HepG2 (cell line): ENCODE data around the gene LMOD1.

ENCODE experiments used
- CREB1 ChIP-seq, 2 experiments: fragments of 450-650 bp in 1 of 2; IDR thresholded peaks; 2 replicates each; pipeline ENCODE4 v1.6.1; 2016 to 2017; ENCODE audit warnings: control low read depth in 1 of 2, mild to moderate bottlenecking in 1 of 2, missing compliant biosample characterization in 1 of 2, missing genetic modification characterization in 1 of 2
- DPF2 ChIP-seq: sonication (generic); formaldehyde crosslinking; IDR thresholded peaks from 2 replicates; pipeline ENCODE4 v1.4.0; 2020; ENCODE audit warnings: mild to moderate bottlenecking, low read depth, missing genetic modification reagents, borderline replicate concordance
- EZH2 ChIP-seq: conservative IDR thresholded peaks from 2 replicates; pipeline ENCODE4 v1.6.1; 2012; ENCODE audit warnings: mild to moderate bottlenecking, low read depth, low read length, moderate library complexity
- NFRKB ChIP-seq: fragments of 450-650 bp; IDR thresholded peaks from 2 replicates; pipeline ENCODE4 v1.6.1; 2017
- SMC3 ChIP-seq: IDR thresholded peaks from 2 replicates; pipeline ENCODE4 v1.6.1; 2011; ENCODE audit warnings: low read length, improper control_type of control experiment
- TEF ChIP-seq: sonication (generic); formaldehyde crosslinking; IDR thresholded peaks from 2 replicates; pipeline ENCODE4 v1.5.0; 2020; ENCODE audit warnings: missing genetic modification reagents
- TP53 ChIP-seq: sonication (generic); formaldehyde crosslinking; conservative IDR thresholded peaks from 2 replicates; pipeline ENCODE4 v1.4.0; 2020; ENCODE audit warnings: missing genetic modification reagents
- ZNF292 ChIP-seq: sonication (generic); formaldehyde crosslinking; IDR thresholded peaks from 2 replicates; pipeline ENCODE4 v1.8.1; 2022; ENCODE audit warnings: mild to moderate bottlenecking, low read depth, missing genetic modification reagents, borderline replicate concordance
- ZNF468 ChIP-seq: sonication (generic); formaldehyde crosslinking; IDR thresholded peaks from 2 replicates; pipeline ENCODE4 v1.8.0; 2022; ENCODE audit warnings: mild to moderate bottlenecking, moderate library complexity, missing genetic modification reagents
- ZNF788 ChIP-seq: sonication (generic); formaldehyde crosslinking; IDR thresholded peaks from 2 replicates; pipeline ENCODE4 v1.5.0; 2020; ENCODE audit warnings: mild to moderate bottlenecking, missing genetic modification reagents, borderline replicate concordance
- ZNF841 ChIP-seq: sonication (generic); formaldehyde crosslinking; IDR thresholded peaks from 2 replicates; pipeline ENCODE4 v1.8.1; 2023; ENCODE audit warnings: missing genetic modification reagents, borderline replicate concordance

GRCh38 chr1:201876148-201876818 is 70.1 kb downstream of the LMOD1 start:
- TF ChIP-seq EZH2 = no peak
- no peak for TF ChIP-seq NFRKB
- TF ChIP-seq CREB1 (IDR thresholded peaks at IDR 0.05) = no peak
- no peak for TF ChIP-seq CREB1 (CRISPR knock-in tag; IDR thresholded peaks at IDR 0.05)
- TF ChIP-seq DPF2 (CRISPR knock-in tag) = no peak
- TF ChIP-seq ZNF468 = no peak
- TF ChIP-seq ZNF292 (CRISPR knock-in tag) = no peak
- no peak for TF ChIP-seq TP53 (CRISPR knock-in tag)
- no peak for TF ChIP-seq ZNF841 (CRISPR knock-in tag)
- no peak for TF ChIP-seq TEF (CRISPR knock-in tag)
- no peak for TF ChIP-seq SMC3
- no peak for TF ChIP-seq ZNF788 (CRISPR knock-in tag)
